ENCODE data around the gene SWSAP1. TPM values are rescaled to one million over a fixed set of nuclear protein-coding genes. Genes with fewer than 3 reads are reported as not detected.
A peak's percentile ranks its signal among the peaks of the same experiment; 100 is the strongest.

The SWSAP1 gene
- total and polyA plus RNA-seq, 9 of the 15 experiments (the other 6 are each of a cell fraction or from before 2014, with no cell fraction given), result 0.18 to 2.8 (median 1.7) TPM

DNA sequence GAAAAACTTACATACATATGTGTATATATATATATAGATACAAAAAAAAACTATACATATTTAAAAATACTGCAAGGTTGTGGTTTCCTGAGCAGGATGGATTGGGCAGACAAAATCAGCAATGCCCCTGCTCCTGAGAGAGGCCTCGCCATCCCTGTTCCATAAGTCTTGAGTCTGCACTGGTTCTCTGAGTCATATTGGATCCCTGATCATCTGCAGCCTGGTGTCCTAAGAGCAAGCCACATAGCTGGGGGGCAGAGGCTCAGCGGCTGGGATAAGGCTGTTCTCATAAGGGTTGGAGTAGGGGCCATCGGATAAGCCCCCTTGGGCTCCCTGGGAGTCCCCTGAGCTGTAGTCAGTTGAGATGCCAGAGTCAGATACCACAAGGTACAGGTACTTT, 3.3 kb downstream of the SWSAP1 start:
- Histone ChIP-seq H3K27me3 (ENCODE audit: control insufficient read depth in 2 of 2, insufficient read depth in 2 of 2, low read length in 2 of 2) (no peaks in the 10 kb centered on the region), H2AFZ (ENCODE audit: low read depth, low read length) (no peak overlapping the region), H3K9me1 (ENCODE audit: control insufficient read depth, insufficient read depth, low read length) (peaks cover 3% of the 10 kb centered on the region), H3K9ac (ENCODE audit: insufficient read depth in 1 of 2, low read depth in 2 of 2, low read length in 2 of 2) (peak overlapping the region in 1 of 2 experiments; percentile 19; a peak in 1 of 4 replicates), H3K4me2 (ENCODE audit: insufficient read depth, low read length) (no peak overlapping the region), H3K4me3 (no peak overlapping the region), H3K27ac (ENCODE audit: extremely low read depth, low read depth, low read length) (no peak overlapping the region), H3K36me3 (ENCODE audit: control insufficient read depth, insufficient read depth, low read length) (peaks cover 44% of the 10 kb centered on the region), H3K4me1 (replicated peaks in 1 of 2; ENCODE audit: control insufficient read depth in 2 of 2, insufficient read depth in 2 of 2, low read length in 2 of 2) (peaks cover 24 to 53% of the 10 kb centered on the region in 2 experiments), H4K20me1 (replicated peaks; ENCODE audit: control insufficient read depth, insufficient read depth, low read length) (peaks cover 11% of the 10 kb centered on the region), H3K9me3 (replicated peaks; ENCODE audit: control insufficient read depth, insufficient read depth, low read depth, low read length) (no peaks in the 10 kb centered on the region), H3K79me2 (ENCODE audit: control insufficient read depth, insufficient read depth, low read length) (peaks cover 27% of the 10 kb centered on the region; the same call in 2 of the 3 replicates)
- 86% methylated on average over 3 of the region's 3 CpGs for WGBS (ENCODE audit: insufficient coverage, low coverage, missing lambda C conversion rate)
- no peak for DNase-seq (ENCODE audit: extremely low read depth in 1 of 4, low spot score in 3 of 4)
- CTCF ChIA-PET (ENCODE audit: low intra/inter-chr PET ratio), result interaction anchor here (0.6 to 1.0 kb wide), 3 partner anchors 63 to 105 kb away, joined by 3 read pairs; no protein-coding TSS in a partner anchor
- intact Hi-C loops (cut with micrococcal nuclease), result no loop called here
- POLR2A ChIA-PET, result interaction anchor here (0.6 to 1.4 kb wide), 3 partner anchors 58 to 1775 kb away, joined by 3 read pairs; partner anchors contain the start of genes ODAD3 and PRKCSH
- BruUV-seq (replicated peaks), result no TSS peak
- FAIRE-seq, result no peak
- in situ Hi-C loops (cut with MboI), result loop anchor here (5.0 kb wide), 1 partner anchor 80 kb away; the partner anchor contains the start of gene TSPAN16
- ATAC-seq, result no peak
- TF ChIP-seq MCM3 (IDR thresholded peaks at IDR 0.05) (no peak), NBN (IDR thresholded peaks at IDR 0.05; ENCODE audit: low read depth) (no peak), RBBP5 (IDR thresholded peaks at IDR 0.05; ENCODE audit: borderline replicate concordance, insufficient read depth, low read length, poor library complexity, severe bottlenecking) (no peak), TEAD2 (tag; IDR thresholded peaks at IDR 0.05) (no peak), TRIM28 (IDR thresholded peaks at IDR 0.05) (no peak), FOXK2 (conservative IDR thresholded peaks at IDR 0.05 in 1 of 2, IDR thresholded peaks at IDR 0.05 in 1 of 2; ENCODE audit: low read depth in 2 of 2) (no peak), TAL1 (IDR thresholded peaks at IDR 0.05) (no peak), ELF4 (CRISPR knock-in tag; IDR thresholded peaks at IDR 0.05) (no peak), HDAC8 (tag; IDR thresholded peaks at IDR 0.05) (no peak), RB1 (IDR thresholded peaks at IDR 0.05; ENCODE audit: low read depth) (no peak), NR4A1 (CRISPR knock-in tag; IDR thresholded peaks at IDR 0.05) (no peak), NR4A1 (tag; IDR thresholded peaks at IDR 0.05) (no peak)
- TF ChIP-seq, protein P1, sequence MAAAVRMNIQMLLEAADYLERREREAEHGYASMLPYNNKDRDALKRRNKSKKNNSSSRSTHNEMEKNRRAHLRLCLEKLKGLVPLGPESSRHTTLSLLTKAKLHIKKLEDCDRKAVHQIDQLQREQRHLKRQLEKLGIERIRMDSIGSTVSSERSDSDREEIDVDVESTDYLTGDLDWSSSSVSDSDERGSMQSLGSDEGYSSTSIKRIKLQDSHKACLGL (CRISPR knock-in tag; IDR thresholded peaks at IDR 0.05; ENCODE audit: borderline replicate concordance, poor library complexity, severe bottlenecking), result no peak
- TF ChIP-seq, protein P2, sequence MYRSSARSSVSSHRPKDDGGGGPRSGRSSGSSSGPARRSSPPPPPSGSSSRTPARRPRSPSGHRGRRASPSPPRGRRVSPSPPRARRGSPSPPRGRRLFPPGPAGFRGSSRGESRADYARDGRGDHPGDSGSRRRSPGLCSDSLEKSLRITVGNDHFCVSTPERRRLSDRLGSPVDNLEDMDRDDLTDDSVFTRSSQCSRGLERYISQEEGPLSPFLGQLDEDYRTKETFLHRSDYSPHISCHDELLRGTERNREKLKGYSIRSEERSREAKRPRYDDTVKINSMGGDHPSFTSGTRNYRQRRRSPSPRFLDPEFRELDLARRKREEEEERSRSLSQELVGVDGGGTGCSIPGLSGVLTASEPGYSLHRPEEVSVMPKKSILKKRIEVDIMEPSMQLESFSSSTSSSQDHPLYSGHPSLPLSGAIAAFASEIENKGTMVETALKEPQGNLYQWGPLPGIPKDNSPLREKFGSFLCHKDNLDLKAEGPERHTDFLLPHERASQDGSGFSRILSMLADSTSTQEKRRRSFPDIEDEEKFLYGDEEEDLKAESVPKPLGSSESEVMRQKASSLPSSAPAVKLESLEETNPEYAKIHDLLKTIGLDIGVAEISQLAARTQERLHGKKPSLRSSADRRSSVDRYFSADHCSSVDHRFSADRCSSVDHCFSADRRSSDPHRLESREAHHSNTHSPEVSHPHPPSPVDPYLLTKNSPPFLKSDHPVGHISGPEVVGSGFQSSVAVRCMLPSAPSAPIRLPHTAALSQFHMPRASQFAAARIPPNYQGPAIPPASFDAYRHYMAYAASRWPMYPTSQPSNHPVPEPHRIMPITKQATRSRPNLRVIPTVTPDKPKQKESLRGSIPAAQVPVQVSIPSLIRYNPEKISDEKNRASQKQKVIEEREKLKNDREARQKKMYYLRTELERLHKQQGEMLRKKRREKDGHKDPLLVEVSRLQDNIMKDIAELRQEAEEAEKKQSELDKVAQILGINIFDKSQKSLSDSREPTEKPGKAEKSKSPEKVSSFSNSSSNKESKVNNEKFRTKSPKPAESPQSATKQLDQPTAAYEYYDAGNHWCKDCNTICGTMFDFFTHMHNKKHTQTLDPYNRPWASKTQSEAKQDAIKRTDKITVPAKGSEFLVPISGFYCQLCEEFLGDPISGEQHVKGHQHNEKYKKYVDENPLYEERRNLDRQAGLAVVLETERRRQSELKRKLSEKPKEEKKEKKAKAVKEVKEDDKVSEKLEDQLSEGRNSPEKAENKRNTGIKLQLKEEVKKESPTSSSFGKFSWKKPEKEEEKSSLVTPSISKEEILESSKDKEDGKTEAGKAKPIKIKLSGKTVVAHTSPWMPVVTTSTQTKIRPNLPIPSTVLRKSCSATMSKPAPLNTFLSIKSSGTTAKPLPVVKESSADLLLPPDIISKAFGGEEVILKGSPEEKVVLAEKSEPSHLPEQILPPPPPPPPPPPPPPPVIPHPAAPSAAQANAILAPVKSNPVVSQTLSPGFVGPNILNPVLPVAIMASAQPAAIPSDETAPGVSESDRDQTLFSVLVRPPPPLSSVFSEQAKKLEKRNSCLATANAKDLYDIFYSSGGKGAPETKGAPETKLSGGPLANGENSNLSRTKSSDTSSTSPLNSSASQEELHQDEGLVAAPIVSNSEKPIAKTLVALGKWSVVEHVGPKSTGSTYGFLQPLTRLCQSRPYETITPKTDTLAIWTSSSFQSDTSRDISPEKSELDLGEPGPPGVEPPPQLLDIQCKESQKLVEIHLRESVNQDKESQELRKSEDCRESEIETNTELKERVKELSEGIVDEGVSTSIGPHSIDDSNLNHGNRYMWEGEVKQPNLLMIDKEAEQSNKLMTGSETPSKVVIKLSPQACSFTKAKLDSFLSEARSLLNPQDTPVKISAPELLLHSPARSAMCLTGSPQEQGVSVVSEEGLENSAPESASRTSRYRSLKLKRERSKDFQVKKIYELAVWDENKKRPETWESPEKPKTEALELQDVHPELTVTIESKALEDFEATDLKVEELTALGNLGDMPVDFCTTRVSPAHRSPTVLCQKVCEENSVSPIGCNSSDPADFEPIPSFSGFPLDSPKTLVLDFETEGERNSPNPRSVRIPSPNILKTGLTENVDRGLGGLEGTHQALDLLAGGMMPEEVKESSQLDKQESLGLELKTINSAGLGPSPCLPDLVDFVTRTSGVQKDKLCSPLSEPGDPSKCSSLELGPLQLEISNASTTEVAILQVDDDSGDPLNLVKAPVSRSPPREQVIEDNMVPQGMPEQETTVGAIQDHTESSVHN (IDR thresholded peaks at IDR 0.05; ENCODE audit: borderline replicate concordance in 1 of 2, low read depth in 1 of 2), result no peak
